ENCODE results near the gene HLA-DQB1.
A peak's percentile ranks its signal among the peaks of the same experiment; 100 is the strongest.
"Not testable (repeated sequence)": the region's sequence is repeated elsewhere in the genome, so short reads cannot be mapped to it uniquely, and the experiment has no call there.

Gene HLA-DQB1

DNA sequence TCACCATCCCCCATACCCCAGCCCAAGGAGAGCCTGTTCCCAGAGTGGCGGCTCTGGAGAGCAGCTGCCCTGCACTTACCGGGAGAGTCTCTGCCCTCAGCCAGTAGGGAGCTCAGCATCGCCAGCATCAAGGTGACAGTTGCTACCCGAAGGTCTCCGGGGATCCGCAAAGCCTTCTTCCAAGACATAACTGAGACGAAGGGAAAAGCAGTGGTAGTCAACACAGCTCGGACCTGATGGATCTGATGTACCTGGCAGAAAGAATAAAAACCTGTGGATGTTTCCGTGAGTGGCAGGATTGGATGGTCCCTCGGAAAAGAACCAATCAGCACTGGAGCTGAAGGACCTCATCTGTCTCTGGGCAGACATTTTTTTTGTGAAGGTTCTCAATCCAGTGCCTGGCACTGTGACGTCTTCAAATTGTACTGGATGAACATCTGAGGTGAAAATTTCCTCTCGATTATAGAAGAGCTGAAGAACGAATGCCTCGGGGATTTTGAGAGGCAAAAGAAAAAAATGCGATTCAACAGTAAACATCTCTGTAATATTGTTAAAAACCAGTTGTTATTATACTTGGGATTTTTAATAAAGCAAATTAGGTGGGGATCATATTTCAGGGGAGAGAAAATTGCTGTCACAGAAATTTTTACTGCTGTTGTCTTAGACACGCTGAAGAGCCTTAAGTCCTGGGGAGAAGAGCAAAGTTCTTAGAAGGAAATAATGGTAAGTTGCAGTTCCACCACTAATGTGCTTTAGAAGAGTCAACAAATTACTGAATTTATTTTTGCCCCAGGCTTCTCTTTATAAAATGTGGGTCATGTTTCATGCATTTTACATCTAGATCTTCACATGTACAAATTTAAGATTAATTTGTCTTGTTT lies at the start of gene HLA-DQB1:
TSS of gene HLA-DQB1 (minus strand) at position 238 of the 881 bp plus-strand sequence. CDS start at position 188, 50 bp downstream.
- no peak for DNase-seq

DNA sequence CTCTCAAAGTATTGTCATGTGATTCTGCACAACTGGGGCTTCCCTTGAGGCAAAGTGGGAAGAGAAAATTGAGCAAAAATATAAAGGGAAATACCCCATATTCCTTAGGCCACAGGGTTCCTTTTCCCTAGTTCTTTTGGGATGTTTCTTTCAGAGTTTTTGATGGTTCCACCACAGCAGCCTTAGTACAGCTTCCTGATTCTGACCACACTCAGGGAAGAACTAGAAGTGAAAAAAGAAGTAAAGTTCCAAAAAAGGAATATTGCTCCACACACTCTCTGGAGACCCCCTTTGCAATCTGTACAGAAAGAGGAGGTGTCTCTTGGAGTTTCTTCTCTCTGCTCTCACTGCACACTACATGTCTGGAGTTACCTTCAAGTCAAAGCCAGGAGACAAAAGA lies 46.8 kb upstream of the HLA-DQB1 start:
- DNase-seq = no peak

DNA sequence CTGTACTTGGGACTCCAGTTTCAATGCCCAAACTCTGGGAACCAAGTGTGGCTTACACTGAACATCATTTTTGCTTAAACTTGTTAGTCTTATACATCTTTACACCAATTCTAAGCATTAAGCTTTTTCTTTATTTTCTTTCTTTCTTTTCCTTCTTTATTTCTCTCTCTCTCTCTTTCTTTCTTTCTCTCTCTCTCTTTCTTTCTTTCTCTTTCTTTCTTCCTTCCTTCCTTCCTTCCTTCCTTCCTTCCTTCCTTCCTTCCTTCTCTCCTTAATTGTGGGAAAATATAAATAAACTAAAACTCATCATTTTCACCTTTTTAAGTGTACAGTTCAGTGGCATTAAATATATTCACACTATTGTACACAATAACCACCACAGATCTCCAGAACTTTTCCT lies 43.2 kb upstream of the HLA-DQB1 start:
- DNase-seq = no peak

DNA sequence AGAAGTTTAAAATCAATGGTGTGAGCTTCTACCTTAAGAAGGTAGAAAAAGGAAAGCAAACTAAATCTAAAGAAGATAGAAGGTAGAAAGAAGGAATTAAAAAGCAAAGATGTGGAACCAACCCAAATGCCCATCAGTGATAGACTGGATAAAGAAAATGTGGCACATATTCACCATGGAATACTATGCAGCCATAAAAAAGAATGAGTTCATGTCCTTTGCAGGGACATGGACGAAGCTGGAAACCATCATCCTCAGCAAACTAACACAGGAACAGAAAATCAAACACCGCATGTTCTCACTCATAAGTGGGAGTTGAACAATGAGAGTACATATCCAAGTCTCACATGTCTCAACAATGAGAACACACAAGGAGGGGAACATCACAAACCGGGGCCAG lies 38.7 kb upstream of the HLA-DQB1 start:
- not testable (repeated sequence) for DNase-seq

DNA sequence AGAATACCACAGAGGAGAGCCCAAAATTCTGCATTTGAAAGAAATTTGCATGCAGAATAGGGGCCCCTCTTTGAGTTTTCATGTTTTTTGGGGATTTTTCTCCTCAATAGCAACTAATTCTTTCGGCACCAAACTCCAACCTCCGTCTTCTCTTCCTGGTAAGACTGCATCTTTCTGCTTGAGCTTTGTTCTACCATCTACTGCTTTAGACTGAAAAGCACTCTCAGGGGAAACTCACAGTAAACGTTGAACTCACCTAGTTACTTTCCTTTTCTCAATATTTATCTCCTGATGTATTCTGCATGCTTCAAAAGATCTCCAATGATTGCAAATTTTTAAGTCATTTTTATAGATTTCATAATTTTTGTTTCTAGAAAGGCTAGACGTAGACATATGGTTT lies 36.9 kb upstream of the HLA-DQB1 start:
- no peak for DNase-seq

DNA sequence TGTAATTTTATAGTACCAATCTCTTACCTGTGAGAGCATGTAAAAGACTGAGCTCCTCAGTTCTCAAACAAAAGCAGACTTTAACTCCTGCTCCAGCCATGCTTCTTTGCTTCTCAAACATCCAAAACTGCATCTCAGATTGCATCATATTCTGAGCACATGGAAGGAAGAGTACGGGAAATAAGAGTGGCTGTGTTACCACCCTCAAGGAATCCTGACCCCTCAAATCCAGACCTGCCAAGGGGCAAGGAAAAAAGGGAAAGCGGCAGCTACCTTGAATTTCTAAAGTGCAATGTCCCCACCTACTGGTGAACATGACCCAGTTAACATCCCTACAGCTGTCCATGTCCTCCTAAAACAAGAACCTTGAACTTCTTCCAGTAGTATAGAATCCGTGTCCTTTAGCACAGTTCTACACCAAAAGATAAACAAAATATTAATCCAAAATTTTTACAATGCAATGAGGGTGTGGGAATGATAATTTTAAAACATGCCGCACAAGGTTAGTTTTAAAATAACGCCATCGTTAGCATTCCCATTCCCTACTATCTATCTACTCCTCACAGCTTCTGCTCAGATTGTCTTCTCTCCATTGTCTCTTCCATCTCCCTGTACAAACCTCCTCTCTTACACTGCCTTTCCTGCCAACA lies 34.1 kb upstream of the HLA-DQB1 start:
- peak; percentile 38 to 60 for DNase-seq

DNA sequence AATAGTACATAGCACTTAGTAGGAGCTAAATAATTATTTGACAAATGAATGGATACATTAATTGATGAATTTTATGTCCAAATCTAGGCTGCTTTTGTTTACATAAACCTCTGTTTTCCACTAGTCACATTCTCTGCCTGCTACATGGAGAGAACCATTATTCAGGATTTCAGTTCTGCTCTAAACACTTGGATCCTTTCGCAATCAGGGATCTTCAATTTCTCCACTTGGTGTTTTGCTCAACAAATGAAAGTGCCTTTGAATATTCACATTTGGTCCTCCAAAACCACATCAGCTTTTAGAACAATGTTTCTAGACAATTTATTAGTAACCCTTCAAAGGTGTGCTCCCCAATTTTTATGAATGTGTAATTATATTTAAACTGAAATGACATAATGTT lies 30.6 kb upstream of the HLA-DQB1 start:
- no peak for DNase-seq

DNA sequence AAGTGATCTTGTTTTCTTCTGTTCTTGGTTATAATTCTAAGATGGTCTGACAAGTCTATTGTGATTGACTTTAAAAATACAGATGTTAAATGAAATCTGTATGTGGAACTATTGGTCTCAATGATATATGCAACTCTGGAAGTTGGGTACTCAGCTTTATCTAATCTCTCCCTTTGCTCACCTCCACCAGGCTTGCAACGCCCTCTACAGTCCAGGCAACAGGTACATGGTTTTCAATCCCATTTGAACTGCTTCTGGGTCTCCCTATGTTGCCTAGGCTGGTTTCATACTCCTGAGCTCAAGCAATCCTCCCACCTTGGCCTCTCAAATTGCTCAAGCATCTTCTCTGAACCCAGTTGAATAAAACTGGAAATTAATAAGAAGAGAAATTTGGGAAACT lies 25.6 kb upstream of the HLA-DQB1 start:
- DNase-seq = peak; percentile 62 to 76

DNA sequence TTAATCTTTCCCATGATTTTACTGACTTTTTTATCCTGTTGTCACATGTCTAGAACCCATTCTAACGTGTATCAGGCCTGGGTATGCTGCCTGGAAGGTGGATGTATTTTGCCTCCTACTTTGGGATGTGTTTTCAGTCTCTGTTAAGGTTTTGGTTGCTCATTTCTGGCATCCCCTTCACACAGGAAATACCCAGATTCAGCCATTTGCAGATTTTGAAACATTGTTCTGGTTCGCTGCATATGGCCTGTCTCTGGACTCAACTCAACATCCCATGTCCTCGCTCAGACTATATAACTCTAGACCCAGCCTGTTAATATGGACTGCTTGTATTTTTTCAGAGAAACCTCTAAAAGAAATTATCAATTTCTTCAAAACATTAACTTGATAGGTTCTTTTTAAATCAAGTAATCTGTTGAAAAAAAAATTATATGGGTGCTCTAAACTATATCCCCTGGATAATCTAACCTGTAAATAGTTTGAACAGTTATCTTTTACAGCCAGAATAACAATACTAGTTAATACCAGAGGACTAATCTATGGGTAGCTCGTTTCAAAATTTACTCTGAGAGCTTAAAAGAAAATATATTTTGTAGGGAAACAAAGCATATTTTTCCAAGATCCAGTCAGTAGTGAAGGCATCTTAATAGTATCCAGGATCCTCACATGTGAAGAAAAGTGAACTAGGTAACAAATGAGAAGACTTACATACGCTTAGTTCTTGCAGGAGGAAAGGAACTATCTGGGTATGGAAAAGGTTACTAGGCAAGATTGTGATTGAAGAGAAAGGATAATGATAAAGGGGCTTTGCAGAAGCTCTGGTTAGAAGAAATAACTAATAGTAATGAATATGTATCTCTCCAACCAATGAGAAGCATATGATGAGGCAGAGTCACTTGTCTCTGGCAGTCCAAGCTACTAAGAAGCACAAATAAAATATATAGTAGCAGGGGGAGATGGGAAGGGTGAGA lies 23.4 kb upstream of the HLA-DQB1 start:
- DNase-seq = no peak

DNA sequence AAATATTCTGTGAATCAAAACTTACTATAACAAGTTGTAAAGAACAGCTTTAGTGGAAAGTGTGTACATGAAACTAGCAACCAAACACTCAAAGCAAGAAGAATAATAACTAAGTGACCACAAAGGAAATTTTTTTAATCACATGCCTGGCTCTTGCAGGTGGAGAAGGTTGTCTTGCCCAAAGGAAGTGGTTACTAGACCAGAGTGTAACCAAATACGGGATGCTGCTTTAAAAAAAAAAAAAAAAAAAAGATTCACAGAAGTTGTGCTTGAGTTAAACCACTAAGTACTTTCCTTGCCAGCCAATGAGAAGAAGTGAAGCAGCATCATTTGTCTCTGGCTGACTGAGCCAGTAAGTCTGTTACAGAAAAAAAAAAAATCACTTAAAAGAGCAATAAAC lies 19.1 kb upstream of the HLA-DQB1 start:
- peak; percentile 30 to 38 for DNase-seq

DNA sequence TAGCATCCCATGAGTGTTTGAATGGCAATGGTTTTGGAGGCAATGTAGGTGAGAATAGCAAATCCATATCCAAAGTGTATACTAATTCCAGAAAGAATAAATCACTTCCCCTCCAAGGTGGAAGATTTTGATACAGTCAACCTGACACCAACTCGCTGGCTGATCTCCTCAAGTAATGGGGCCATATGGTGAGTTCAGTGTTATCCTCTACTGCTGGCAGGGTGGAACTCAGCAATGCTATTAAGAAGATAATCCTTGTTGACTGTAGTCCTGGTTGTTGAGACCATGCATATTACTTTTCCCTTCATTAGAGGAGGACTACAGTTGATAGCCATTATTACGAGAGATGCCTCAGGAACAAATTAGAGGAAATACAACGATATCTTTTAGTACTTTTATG lies 17.8 kb upstream of the HLA-DQB1 start:
- DNase-seq = no peak

DNA sequence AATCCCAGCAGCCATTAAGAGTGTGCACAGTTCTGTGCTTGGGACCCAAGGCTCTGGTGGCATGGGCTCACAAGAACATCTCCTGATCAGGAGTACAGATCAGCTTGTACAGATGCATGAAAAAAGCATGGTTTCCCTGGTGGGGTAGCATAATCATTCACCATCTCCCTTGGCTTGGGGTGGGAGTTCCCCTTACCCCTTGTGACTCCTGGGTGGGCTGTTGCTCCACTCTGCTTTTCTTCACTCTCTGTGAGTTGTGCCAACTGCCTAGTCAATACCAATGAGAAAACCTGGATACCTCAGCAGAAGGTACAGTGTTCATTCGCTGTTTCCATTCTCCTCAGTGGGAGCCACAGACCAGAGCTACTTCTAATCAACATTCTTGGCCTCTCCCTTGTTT lies 13.6 kb upstream of the HLA-DQB1 start:
- DNase-seq = no peak

DNA sequence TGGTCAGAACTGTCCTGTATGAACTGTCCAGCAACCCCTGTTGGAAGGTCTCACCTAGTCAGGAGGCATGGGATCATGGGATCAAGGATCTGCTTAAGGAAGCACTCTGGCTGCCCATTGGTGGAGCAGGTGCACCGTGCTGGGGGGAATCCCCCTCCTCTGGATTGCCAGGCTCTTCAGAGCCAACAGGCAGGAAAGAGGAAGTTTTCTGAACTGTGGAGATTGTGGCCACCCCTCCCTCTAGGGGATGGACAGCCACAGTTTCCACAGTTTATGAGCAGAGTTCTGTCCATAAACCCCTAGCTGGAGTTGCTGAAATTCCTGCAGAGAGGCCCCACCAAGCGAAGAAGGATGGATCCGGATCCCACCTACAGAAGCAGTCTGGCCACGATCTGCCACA lies 13.0 kb upstream of the HLA-DQB1 start:
- DNase-seq = peak; percentile 13 to 25

DNA sequence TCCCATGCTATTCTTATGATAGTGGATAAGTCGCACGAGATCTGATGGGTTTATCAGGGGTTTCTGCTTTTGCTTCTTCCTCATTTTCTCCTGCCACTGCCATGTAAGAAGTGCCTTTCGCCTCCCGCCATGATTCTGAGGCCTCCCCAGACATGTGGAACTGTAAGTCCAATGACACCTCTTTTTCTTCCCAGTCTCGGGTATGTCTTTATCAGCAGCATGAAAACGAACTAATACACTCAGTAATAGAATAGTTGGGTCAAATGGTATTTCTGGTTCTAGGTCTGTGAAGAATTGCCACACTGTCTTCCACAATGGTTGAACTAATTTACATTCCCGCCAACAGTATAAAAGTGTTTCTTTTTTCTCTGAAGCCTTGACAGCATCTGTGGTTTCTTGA lies 7.7 kb upstream of the HLA-DQB1 start:
- DNase-seq = not testable (repeated sequence)

DNA sequence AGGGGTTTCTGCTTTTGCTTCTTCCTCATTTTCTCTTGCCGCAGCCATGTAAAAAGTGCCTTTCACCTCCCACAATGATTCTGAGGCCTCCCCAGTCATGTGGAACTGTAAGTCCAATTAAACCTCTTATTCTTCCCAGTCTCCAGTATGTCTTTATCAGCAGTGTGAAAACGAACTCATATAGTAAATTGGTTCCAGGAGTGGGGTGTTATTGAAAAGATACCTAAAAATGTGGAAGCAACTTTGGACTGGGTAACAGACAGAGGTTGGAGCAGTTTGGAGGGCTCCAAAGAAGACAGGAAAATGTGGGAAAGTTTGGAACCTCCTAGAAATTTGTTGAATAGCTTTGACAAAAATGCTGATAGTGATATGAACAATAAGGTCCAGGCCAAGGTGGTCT lies 5.5 kb upstream of the HLA-DQB1 start:
- not testable (repeated sequence) for DNase-seq

DNA sequence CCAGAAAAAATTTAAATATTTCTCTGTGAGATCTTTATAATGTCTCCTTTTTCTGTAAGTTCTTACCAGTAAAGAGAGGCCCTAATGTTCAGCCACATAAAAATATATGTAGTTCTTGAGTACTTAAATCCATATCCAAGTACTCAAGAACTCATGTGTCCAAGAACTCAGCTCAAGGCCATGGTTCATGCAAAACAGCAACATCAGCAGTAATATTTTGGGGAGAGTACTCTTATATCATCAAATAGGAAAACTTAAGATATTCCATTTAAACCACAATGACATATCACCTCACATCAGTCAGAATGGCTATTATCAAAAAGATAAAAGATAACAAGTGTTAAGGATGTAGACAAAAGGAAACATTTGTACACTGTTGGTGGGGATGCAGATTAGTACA lies 3.4 kb upstream of the HLA-DQB1 start:
- DNase-seq = no peak

DNA sequence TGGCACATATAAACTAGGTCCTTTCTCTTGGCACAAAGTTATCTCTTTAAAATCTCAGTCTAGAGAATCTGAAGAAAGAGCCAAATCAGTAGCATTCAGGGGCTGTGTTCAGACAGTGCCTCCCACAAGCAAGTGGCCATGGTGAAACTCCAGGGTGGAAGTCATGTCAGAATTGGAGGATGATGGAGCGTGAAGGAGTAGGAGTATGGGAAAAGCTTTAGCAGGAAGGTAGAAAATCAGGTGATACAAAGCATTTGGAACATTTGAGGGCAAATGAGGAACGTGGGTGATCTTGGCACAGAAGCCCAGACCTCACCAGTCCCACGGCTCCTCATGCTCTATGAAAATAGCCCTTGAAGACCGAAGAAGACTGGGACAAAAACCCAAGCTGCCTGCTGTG lies 2.8 kb upstream of the HLA-DQB1 start:
- DNase-seq = no peak

DNA sequence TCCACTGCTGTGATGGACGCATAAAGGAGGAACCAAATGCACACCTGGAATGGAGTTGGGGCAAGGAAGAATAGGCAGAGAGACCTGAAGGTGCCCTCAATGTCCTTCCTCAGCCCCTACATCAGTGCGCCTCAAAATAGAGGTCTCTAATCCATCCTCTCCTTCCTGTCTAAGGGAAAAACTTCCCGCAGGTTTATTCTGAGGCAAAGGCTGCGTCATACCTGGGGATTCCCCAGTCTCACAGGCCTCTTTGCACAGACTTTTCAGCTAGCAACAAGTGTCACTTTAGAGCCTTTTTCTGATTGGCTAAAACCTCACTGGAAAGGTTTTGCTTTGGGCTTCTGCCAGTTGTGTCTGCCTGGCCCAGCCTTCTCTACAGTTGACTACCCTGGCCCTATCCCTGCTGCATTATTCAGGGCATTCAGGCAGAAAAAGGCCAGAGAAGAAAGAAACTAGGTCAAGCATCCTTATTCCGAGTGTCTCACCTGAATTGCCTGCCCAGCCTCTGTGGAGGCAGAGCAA lies 1.8 kb upstream of the HLA-DQB1 start:
- no peak for DNase-seq

DNA sequence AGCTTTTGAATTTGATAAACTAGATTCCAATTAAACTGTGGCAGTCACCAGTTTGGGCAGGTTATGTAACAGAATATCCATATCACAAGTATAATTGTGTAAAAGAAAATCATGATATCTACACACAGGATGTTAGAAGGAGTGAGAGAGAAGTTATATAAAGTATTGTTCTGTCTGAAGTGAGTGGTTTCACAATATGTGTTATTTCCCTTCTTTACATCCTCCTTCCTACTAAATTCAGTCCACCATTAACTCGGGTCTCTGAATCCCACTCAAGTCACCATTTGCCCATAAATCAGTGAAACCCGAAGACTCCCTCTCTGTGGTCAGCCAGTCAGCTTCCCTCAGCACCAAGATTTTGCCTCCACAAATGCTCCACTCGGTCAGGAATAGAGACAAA lies 796 bp downstream of the HLA-DQB1 start:
- no peak for DNase-seq

DNA sequence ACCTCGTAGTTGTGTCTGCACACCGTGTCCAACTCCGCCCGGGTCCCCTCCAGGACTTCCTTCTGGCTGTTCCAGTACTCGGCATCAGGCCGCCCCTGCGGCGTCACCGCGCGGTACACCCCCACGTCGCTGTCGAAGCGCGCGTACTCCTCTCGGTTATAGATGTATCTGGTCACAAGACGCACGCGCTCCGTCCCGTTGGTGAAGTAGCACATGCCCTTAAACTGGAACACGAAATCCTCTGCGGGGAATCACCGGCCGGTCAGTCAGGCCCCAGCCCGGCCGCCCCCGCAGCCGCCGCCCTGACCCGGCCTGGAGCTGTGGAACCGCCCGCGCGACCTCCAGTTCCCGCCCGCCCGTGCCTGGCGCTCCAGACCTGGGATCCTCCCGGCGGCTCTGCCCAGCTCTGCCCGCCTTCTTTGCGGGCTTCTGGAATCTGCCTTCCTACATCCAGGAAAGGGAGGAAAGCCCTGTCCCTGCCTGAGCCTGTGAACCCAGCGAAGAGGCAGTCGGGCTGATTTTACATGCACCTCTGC lies 1.6 kb downstream of the HLA-DQB1 start:
- DNase-seq = no peak

DNA sequence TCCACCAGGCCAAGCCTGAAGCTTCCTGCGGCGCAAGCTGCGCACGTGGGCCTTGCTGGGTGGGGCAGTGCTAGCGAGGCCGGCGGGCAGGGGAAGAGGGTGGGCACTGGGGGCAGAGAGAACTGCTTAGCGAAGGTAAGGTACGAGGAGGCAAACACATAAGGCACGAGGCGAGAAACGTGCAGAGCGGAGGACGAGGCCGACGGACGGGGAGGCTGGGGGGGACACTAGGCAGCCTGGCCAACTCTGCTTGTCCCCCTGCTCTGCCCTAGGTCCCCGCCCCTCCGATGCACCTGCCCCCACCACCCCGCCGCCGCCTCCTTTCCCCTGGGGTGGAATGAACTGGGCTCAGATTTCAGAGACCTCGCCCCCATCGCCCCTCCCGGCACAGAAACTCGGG lies 2.1 kb downstream of the HLA-DQB1 start:
- no peak for DNase-seq

DNA sequence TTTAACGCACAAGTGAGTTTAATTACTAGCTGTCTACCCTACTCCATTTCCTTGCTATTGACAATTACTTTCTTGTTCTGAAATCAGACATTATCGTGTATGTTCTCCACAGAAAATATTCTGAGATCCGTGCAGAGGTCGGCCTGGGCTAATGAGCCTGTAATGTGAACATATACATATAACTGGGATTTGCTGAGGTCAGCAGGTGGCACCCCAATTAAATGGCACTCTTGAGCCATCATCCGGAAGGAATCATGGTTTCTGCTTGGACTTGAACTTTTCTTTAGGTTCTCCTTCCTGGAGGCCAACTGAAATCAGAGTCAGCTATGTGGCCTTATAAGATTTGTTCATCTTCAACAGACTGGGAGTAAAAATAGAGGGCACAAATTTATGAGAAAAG lies 3.6 kb downstream of the HLA-DQB1 start:
- DNase-seq = no peak

DNA sequence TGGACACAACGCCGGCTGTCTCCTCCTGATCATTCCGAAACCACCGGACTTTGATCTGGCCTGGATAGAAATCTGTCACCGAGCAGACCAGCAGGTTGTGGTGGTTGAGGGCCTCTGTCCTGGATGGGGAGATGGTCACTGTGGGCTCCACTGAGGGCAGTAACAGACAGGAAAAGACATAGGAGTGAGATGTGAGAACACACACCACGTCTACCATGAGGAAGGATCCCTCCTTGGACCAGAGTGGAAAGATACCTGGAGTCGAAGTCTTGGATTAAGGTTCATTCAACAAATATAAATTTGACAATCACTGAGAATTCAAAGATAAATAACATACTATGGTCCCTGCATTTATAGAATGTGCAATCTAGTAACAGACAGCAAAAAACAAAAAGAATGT lies 4.4 kb downstream of the HLA-DQB1 start:
- no peak for DNase-seq
